OCI-LY1 (cell line): ENCODE data around the gene TMEM151A.

ENCODE experiments used
- CTCF ChIP-seq: fragments of 200-600 bp; sonication (generic), shearing (Covaris generic); IDR thresholded peaks from 2 replicates; pipeline ENCODE4 v1.5.1; 2017; ENCODE audit warnings: mild to moderate bottlenecking, antibody characterized with exemption, low read length, moderate library complexity, mixed read lengths
- EZH2 ChIP-seq: fragments of 200-600 bp; sonication (generic), shearing (Covaris generic); IDR thresholded peaks from 2 replicates; pipeline ENCODE4 v1.8.0; 2017; ENCODE audit warnings: borderline replicate concordance, mixed run types, mild to moderate bottlenecking, antibody characterized with exemption, low read length, moderate library complexity, mixed read lengths

- TF ChIP-seq CTCF (no peak), EZH2 (no peak)
These were observed 25.9 kb upstream of the TMEM151A start for GRCh38 chr11:66265531-66266377.
